Fibroblast of lung (primary cell): ENCODE data around the gene RCCD1.

Source experiments
- CTCF ChIP-seq, 2 donors: IDR thresholded peaks in 1 of 2; conservative IDR thresholded peaks in 1 of 2; 1 replicate in 1 of 2; 2 replicates in 1 of 2; pipeline ENCODE4 v1.5.1; 2011 to 2012; ENCODE audit warnings: low read length in 2 of 2, control low read depth in 1 of 2, inconsistent platforms in 1 of 2, low read depth in 1 of 2, mild to moderate bottlenecking in 1 of 2
- EZH2 ChIP-seq: IDR thresholded peaks from 2 replicates; pipeline ENCODE4 v1.5.1; 2012; ENCODE audit warnings: low read length, control low read depth, mild to moderate bottlenecking; ENCODE audit errors: missing control alignments

- no peak for TF ChIP-seq CTCF (conservative IDR thresholded peaks at IDR 0.05 in 1 of 2, IDR thresholded peaks at IDR 0.05 in 1 of 2; ENCODE audit: low read depth in 1 of 2, low read length in 2 of 2)
- no peak for TF ChIP-seq EZH2
Measured at GRCh38 chr15:90986790-90987507, 32.3 kb downstream of the RCCD1 start.
